GM23338 (cell line): ENCODE measurements around the gene CCDC102A. TPM values are rescaled to one million over a fixed set of nuclear protein-coding genes. Genes with fewer than 3 reads are reported as not detected.

Experiments used
- ATAC-seq: fragments of 200-7000 bp; cut with Tn5 transposase; 3 replicates; pipeline ENCODE4 v1.9.1; 2020
- DNase-seq: peaks from one replicate; pipeline ENCODE4 v3.0.0-alpha.2; 2015; ENCODE audit warnings: low spot score
- H2AFZ ChIP-seq: fragments of 200-600 bp; sonication (generic); 2 replicates; pipeline ENCODE4 v1.8.0; 2016; ENCODE audit warnings: antibody characterized with exemption, mild to moderate bottlenecking, moderate library complexity
- H3F3A ChIP-seq: fragments of 200-600 bp; sonication (generic); replicated peaks from 2 replicates; pipeline ENCODE4 v1.8.0; 2017; ENCODE audit warnings: antibody characterized with exemption, mixed run types, low read depth
- H3K27ac ChIP-seq: fragments of 200-600 bp; sonication (generic); 2 replicates; pipeline ENCODE4 v1.6.1; 2016; ENCODE audit warnings: low read depth
- H3K27me3 ChIP-seq: fragments of 200-600 bp; sonication (generic); 2 replicates; pipeline ENCODE4 v1.8.0; 2016; ENCODE audit warnings: mild to moderate bottlenecking, mixed run types, moderate library complexity; ENCODE audit not compliant: insufficient read depth
- H3K36me3 ChIP-seq: fragments of 200-600 bp; sonication (generic); 2 replicates; pipeline ENCODE4 v1.8.0; 2016; ENCODE audit warnings: mild to moderate bottlenecking; ENCODE audit not compliant: insufficient read depth
- H3K4me1 ChIP-seq: fragments of 200-600 bp; sonication (generic); 2 replicates; pipeline ENCODE4 v1.8.0; 2016; ENCODE audit warnings: mild to moderate bottlenecking, moderate library complexity; ENCODE audit not compliant: insufficient read depth
- H3K4me2 ChIP-seq: fragments of 200-600 bp; sonication (generic); 2 replicates; pipeline ENCODE4 v1.7.1; 2017; ENCODE audit warnings: mixed run types
- H3K4me3 ChIP-seq: fragments of 200-600 bp; sonication (generic); 2 replicates; pipeline ENCODE4 v1.6.1; 2016; ENCODE audit warnings: mixed run types
- H3K79me2 ChIP-seq: fragments of 200-600 bp; sonication (generic); replicated peaks from 2 replicates; pipeline ENCODE4 v1.8.0; 2017; ENCODE audit warnings: mild to moderate bottlenecking; ENCODE audit not compliant: insufficient read depth
- H3K9me2 ChIP-seq: fragments of 200-600 bp; sonication (generic); 2 replicates; pipeline ENCODE4 v1.8.0; 2017; ENCODE audit not compliant: insufficient read depth
- H4K20me1 ChIP-seq: fragments of 200-600 bp; sonication (generic); replicated peaks from 2 replicates; pipeline ENCODE4 v1.8.0; 2017; ENCODE audit warnings: mild to moderate bottlenecking; ENCODE audit not compliant: insufficient read depth
- H3K27ac Mint-ChIP-seq: 2 replicates; pipeline ENCODE4 v1.8.0; 2020; ENCODE audit warnings: inconsistent platforms, mild to moderate bottlenecking, moderate library complexity, mixed read lengths
- H3K27me3 Mint-ChIP-seq: 3 replicates; pipeline ENCODE4 v1.8.0; 2022; ENCODE audit warnings: low read depth, mild to moderate bottlenecking, moderate library complexity, mixed read lengths, inconsistent platforms; ENCODE audit not compliant: insufficient read depth, poor library complexity
- H3K36me3 Mint-ChIP-seq: 3 replicates; pipeline ENCODE4 v1.8.0; 2021; ENCODE audit warnings: low read depth, mild to moderate bottlenecking, inconsistent platforms, moderate library complexity, mixed read lengths
- H3K4me1 Mint-ChIP-seq: 3 replicates; pipeline ENCODE4 v1.8.0; 2020; ENCODE audit warnings: mild to moderate bottlenecking, inconsistent platforms, mixed read lengths
- H3K4me3 Mint-ChIP-seq: 3 replicates; pipeline ENCODE4 v1.8.0; 2021; ENCODE audit warnings: moderate library complexity, mild to moderate bottlenecking, inconsistent platforms, mixed read lengths
- H3K9me3 Mint-ChIP-seq: 3 replicates; pipeline ENCODE4 v1.8.0; 2020; ENCODE audit warnings: moderate library complexity, mild to moderate bottlenecking, inconsistent platforms, mixed read lengths
- CREB1 ChIP-seq: fragments of 250-450 bp; sonication (Bioruptor Pico); IDR thresholded peaks from 2 replicates; pipeline ENCODE4 v1.5.0; 2020; ENCODE audit warnings: low read depth, mild to moderate bottlenecking, moderate library complexity
- EZH2 ChIP-seq: fragments of 200-600 bp; sonication (generic); IDR thresholded peaks from one replicate; pipeline ENCODE4 v1.8.0; 2017; ENCODE audit warnings: antibody characterized with exemption, mild to moderate bottlenecking, low read depth; ENCODE audit not compliant: unreplicated experiment
- EZH2phosphoT487 ChIP-seq: fragments of 200-600 bp; sonication (generic); IDR thresholded peaks from one replicate; pipeline ENCODE4 v1.8.1; 2018; ENCODE audit warnings: antibody characterized with exemption; ENCODE audit not compliant: unreplicated experiment
- JUNB ChIP-seq: IDR thresholded peaks from one replicate; pipeline ENCODE4 v1.6.1; 2016; ENCODE audit warnings: antibody characterized with exemption; ENCODE audit not compliant: unreplicated experiment
- NANOG ChIP-seq: IDR thresholded peaks from 2 replicates; pipeline ENCODE4 v1.6.1; 2016; ENCODE audit warnings: antibody characterized with exemption, borderline replicate concordance
- POLR2AphosphoS5 ChIP-seq: IDR thresholded peaks from 2 replicates; pipeline ENCODE4 v1.6.1; 2016; ENCODE audit warnings: antibody characterized with exemption, low read depth
- STAT1 ChIP-seq: IDR thresholded peaks from one replicate; pipeline ENCODE4 v1.6.1; 2016; ENCODE audit warnings: antibody characterized with exemption; ENCODE audit not compliant: unreplicated experiment
- ZNF331 ChIP-seq: fragments of 250-450 bp; sonication (Bioruptor Pico); IDR thresholded peaks from 2 replicates; pipeline ENCODE4 v1.5.0; 2020; ENCODE audit warnings: low read depth, mild to moderate bottlenecking, moderate library complexity
- polyA plus RNA-seq: library from polyadenylated mRNA; unstranded; fragments of >200 nt; fragmentation: Nextera tagmentation; extraction: Ambion mirVana; gene quantifications from 2 replicates; pipeline ENCODE4 v1.2.1, GENCODE V29; 2016
- total RNA-seq: library from RNA; depleted of rRNA; stranded (reverse); fragments of >200 nt; shearing (Covaris generic); gene quantifications from 2 replicates; pipeline ENCODE4 v1.2.3, GENCODE V29; 2014
- TF ChIP-seq, protein P1 (sequence below): IDR thresholded peaks from one replicate; pipeline ENCODE4 v1.6.1; 2018; ENCODE audit warnings: antibody characterized with exemption; ENCODE audit not compliant: unreplicated experiment
- TF ChIP-seq, protein P2 (sequence below): IDR thresholded peaks from 2 replicates; pipeline ENCODE4 v1.6.1; 2016; ENCODE audit warnings: antibody characterized with exemption
- TF ChIP-seq, protein P3 (sequence below), 2 experiments: fragments of 200-600 bp in 1 of 2; sonication (generic) in 1 of 2; conservative IDR thresholded peaks; 2 replicates each; pipeline versions ENCODE4 v1.5.1 to v1.6.1; 2016 to 2017; ENCODE audit warnings: antibody characterized with exemption in 2 of 2, low read depth in 2 of 2, mild to moderate bottlenecking in 2 of 2, moderate library complexity in 1 of 2

Gene CCDC102A
- total and polyA plus RNA-seq, 2 experiments from 2014 or later, result 2.0 to 5.2 TPM

DNA sequence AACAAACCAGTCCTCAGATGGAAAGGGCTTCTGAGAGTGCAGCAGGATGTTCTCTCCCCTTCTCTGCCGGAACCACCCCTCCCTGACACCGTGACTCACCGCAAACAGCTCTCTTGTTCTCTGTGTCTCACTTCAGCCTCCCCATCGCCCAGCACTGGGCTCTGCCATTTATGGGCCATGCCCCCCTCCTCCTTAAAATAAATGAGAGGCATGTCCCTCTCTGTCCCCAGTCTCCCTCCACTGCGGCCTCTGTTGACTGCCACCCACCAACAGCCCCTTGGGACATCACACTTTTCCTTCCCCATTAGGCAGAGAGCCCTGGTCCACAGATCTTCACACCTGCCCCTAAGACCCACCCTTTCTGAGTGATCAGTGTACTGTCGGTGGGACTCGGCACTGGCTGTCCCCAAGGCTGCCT is 6.3 kb downstream of the CCDC102A start (continued):
- TF ChIP-seq, protein P1, sequence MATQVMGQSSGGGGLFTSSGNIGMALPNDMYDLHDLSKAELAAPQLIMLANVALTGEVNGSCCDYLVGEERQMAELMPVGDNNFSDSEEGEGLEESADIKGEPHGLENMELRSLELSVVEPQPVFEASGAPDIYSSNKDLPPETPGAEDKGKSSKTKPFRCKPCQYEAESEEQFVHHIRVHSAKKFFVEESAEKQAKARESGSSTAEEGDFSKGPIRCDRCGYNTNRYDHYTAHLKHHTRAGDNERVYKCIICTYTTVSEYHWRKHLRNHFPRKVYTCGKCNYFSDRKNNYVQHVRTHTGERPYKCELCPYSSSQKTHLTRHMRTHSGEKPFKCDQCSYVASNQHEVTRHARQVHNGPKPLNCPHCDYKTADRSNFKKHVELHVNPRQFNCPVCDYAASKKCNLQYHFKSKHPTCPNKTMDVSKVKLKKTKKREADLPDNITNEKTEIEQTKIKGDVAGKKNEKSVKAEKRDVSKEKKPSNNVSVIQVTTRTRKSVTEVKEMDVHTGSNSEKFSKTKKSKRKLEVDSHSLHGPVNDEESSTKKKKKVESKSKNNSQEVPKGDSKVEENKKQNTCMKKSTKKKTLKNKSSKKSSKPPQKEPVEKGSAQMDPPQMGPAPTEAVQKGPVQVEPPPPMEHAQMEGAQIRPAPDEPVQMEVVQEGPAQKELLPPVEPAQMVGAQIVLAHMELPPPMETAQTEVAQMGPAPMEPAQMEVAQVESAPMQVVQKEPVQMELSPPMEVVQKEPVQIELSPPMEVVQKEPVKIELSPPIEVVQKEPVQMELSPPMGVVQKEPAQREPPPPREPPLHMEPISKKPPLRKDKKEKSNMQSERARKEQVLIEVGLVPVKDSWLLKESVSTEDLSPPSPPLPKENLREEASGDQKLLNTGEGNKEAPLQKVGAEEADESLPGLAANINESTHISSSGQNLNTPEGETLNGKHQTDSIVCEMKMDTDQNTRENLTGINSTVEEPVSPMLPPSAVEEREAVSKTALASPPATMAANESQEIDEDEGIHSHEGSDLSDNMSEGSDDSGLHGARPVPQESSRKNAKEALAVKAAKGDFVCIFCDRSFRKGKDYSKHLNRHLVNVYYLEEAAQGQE, result no peak
- TF ChIP-seq EZH2 (no peak), CREB1 (CRISPR knock-in tag) (no peak), NANOG (no peak), STAT1 (no peak), POLR2AphosphoS5 (no peak), ZNF331 (CRISPR knock-in tag) (no peak)
- TF ChIP-seq, protein P2, sequence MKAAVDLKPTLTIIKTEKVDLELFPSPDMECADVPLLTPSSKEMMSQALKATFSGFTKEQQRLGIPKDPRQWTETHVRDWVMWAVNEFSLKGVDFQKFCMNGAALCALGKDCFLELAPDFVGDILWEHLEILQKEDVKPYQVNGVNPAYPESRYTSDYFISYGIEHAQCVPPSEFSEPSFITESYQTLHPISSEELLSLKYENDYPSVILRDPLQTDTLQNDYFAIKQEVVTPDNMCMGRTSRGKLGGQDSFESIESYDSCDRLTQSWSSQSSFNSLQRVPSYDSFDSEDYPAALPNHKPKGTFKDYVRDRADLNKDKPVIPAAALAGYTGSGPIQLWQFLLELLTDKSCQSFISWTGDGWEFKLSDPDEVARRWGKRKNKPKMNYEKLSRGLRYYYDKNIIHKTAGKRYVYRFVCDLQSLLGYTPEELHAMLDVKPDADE, result no peak
- TF ChIP-seq, protein P3, sequence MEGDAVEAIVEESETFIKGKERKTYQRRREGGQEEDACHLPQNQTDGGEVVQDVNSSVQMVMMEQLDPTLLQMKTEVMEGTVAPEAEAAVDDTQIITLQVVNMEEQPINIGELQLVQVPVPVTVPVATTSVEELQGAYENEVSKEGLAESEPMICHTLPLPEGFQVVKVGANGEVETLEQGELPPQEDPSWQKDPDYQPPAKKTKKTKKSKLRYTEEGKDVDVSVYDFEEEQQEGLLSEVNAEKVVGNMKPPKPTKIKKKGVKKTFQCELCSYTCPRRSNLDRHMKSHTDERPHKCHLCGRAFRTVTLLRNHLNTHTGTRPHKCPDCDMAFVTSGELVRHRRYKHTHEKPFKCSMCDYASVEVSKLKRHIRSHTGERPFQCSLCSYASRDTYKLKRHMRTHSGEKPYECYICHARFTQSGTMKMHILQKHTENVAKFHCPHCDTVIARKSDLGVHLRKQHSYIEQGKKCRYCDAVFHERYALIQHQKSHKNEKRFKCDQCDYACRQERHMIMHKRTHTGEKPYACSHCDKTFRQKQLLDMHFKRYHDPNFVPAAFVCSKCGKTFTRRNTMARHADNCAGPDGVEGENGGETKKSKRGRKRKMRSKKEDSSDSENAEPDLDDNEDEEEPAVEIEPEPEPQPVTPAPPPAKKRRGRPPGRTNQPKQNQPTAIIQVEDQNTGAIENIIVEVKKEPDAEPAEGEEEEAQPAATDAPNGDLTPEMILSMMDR (conservative IDR thresholded peaks at IDR 0.05; ENCODE audit: low read depth in 2 of 2), result no peak

DNA sequence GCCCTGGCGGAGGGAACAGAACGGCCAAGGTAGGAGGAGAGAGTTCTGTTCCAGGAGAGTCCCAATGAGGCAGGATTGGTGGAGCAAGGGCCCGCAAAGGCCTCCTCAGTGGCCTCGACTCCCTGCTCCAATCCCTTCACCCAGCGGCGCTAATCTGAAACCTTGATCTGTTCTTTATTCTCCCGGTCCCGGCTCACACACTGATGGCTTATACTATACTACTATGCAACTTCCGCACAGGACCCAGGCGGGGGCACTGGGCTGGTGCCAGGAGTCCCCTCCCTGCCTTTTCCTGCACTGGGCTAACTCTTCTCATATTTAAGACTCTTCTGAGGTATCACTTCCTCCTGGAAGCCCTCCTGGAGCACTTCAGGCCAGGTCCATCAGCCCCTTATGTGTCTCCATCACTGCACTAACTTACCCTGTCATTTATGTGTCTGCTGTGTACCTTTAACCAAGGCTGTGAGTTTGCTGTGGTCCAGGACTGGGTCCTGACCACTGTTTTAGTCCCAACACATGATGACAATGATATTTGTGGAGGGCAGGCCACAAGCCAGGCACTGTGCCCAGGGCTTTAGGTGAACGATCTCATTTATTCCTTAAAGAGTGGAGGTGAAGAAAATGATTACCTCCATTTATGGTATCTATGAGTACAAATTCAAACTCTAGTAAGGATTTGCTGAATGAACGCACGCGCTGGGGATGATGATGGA is 6.8 kb downstream of the CCDC102A start:
- Histone ChIP-seq H3K4me3 (peak overlapping the region; percentile 68), H3K4me1 (peaks cover 37% of the 10 kb centered on the region), H4K20me1 (peaks cover 9% of the 10 kb centered on the region; the same call in 1 of the 2 replicates), H3K9me2 (no peaks in the 10 kb centered on the region), H3K4me2 (peak overlapping the region; percentile 85), H3K79me2 (peaks cover 14% of the 10 kb centered on the region), H3K27me3 (peaks cover 12% of the 10 kb centered on the region), H3K27ac (no peak overlapping the region), H3K36me3 (no peaks in the 10 kb centered on the region), H3F3A (peaks cover 15% of the 10 kb centered on the region; the same call in 1 of the 2 replicates), H2AFZ (no peak overlapping the region; the same call in 1 of the 2 replicates)
- peak; percentile 14 for ATAC-seq
- Mint-ChIP-seq H3K9me3 (peaks cover 3% of the 10 kb centered on the region; the same call in 2 of the 3 replicates), H3K4me1 (peaks cover 62% of the 10 kb centered on the region), H3K27me3 (peaks cover 47% of the 10 kb centered on the region), H3K36me3 (peaks cover 30% of the 10 kb centered on the region), H3K27ac (no peak overlapping the region), H3K4me3 (peak overlapping the region; percentile 84)
- DNase-seq, result no peak
- TF ChIP-seq, protein P3 (conservative IDR thresholded peaks at IDR 0.05; ENCODE audit: low read depth in 2 of 2), result no peak
- no peak for TF ChIP-seq POLR2AphosphoS5
- no peak for TF ChIP-seq EZH2phosphoT487
- TF ChIP-seq EZH2, result no peak
- no peak for TF ChIP-seq STAT1
- TF ChIP-seq ZNF331 (CRISPR knock-in tag), result no peak
- TF ChIP-seq JUNB, result no peak
- TF ChIP-seq, protein P2, result no peak
